HCT116 (cell line): ENCODE data around the gene DYRK2. TPM values are rescaled to one million over a fixed set of nuclear protein-coding genes. Genes with fewer than 3 reads are reported as not detected.

Experiments
- ATAC-seq: fragments of 200-7000 bp; cut with Tn5 transposase; 2 replicates; pipeline ENCODE4 v1.9.1; 2020; ENCODE audit warnings: mild to moderate bottlenecking, moderate library complexity
- BruUV-seq: library from RNA; stranded (reverse); fragments of 400-500 nt; replicated peaks from 2 replicates; lab custom pipeline; 2021; lab: Mats Ljungman, UMichigan
- CTCF ChIA-PET: fragments of 300-600 bp; sonication (Branson Sonifier 250); formaldehyde crosslinking; loops from one replicate; lab custom pipeline; 2021; ENCODE audit warnings: antibody characterized with exemption; lab: Charles Lee
- POLR2A ChIA-PET: fragments of 300-600, 350-600 bp; sonication (Branson Sonifier 250); formaldehyde crosslinking; loops from one replicate; lab custom pipeline; 2021; ENCODE audit warnings: antibody characterized with exemption; lab: Charles Lee
- RAD21 ChIA-PET, 2 experiments: fragments of 300-600 bp; sonication (Branson Sonifier 250); formaldehyde crosslinking; loops; one replicate each; lab custom pipeline; 2023; ENCODE audit warnings: low total read pairs in 2 of 2; ENCODE audit not compliant: uncharacterized antibody in 2 of 2, unreplicated experiment in 2 of 2, low non-redundant PET in 1 of 2; lab: Charles Lee
- DNase-seq: peaks from one replicate; pipeline ENCODE4 v3.0.0-alpha.2; 2010; ENCODE audit warnings: low read depth, low spot score
- H2AFZ ChIP-seq: fragments of 200-600 bp; shearing (Covaris generic), sonication (generic); 2 replicates; pipeline ENCODE4 v1.6.1; 2017; ENCODE audit warnings: low read depth, mixed run types, mixed read lengths, antibody characterized with exemption, low read length; ENCODE audit not compliant: poor library complexity, severe bottlenecking
- H3K27ac ChIP-seq: 2 replicates; pipeline ENCODE4 v1.5.1; 2012; ENCODE audit warnings: low read depth, low read length
- H3K27me3 ChIP-seq: fragments of 200-600 bp; sonication (generic); 2 replicates; pipeline ENCODE4 v1.6.1; 2016; ENCODE audit warnings: mixed run types, low read length, mixed read lengths; ENCODE audit not compliant: insufficient read depth
- H3K36me3 ChIP-seq, 2 experiments: fragments of 200-500 bp in 1 of 2; fragments of 200-600 bp in 1 of 2; sonication (Bioruptor generic) in 1 of 2; sonication (generic) in 1 of 2; 2 replicates each; pipeline versions ENCODE4 v1.5.1 to v1.6.1; 2014 to 2016; ENCODE audit warnings: low read length in 2 of 2, inconsistent platforms in 1 of 2, mixed read lengths in 1 of 2, mixed run types in 1 of 2; ENCODE audit not compliant: insufficient read depth in 2 of 2, control insufficient read depth in 1 of 2
- H3K4me1 ChIP-seq, 2 experiments: fragments of 200-600 bp in 1 of 2; sonication (generic) in 1 of 2; 2 replicates each; pipeline versions ENCODE4 v1.5.1 to v1.6.1; 2012 to 2017; ENCODE audit warnings: low read length in 2 of 2, inconsistent platforms in 1 of 2, mild to moderate bottlenecking in 1 of 2, mixed read lengths in 1 of 2, mixed run types in 1 of 2, moderate library complexity in 1 of 2; ENCODE audit not compliant: insufficient read depth in 2 of 2, control insufficient read depth in 1 of 2
- H3K4me2 ChIP-seq: fragments of 200-600 bp; sonication (generic); 2 replicates; pipeline ENCODE4 v1.6.1; 2017; ENCODE audit warnings: mixed run types, low read length, mixed read lengths
- H3K4me3 ChIP-seq, 2 experiments: fragments of 200-600 bp in 1 of 2; sonication (generic) in 1 of 2; replicated peaks in 1 of 2; 2 replicates each; pipeline ENCODE4 v1.5.1; 2011 to 2016; ENCODE audit warnings: low read length in 2 of 2, control low read depth in 1 of 2, low read depth in 1 of 2, mild to moderate bottlenecking in 1 of 2, mixed read lengths in 1 of 2, mixed run types in 1 of 2
- H3K79me2 ChIP-seq: fragments of 200-600 bp; sonication (generic); 2 replicates; pipeline ENCODE4 v1.6.1; 2017; ENCODE audit warnings: mild to moderate bottlenecking, mixed run types, low read length, moderate library complexity, mixed read lengths; ENCODE audit not compliant: insufficient read depth
- H3K9ac ChIP-seq: fragments of 200-600 bp; sonication (generic); 2 replicates; pipeline ENCODE4 v1.6.1; 2016; ENCODE audit warnings: low read length, mixed read lengths
- H3K9me2 ChIP-seq: fragments of 200-600 bp; sonication (generic), shearing (Covaris generic); 2 replicates; pipeline ENCODE4 v1.6.1; 2017; ENCODE audit warnings: mixed run types, mild to moderate bottlenecking, moderate library complexity; ENCODE audit not compliant: insufficient read depth
- H3K9me3 ChIP-seq, 2 experiments: fragments of 200-500 bp in 1 of 2; fragments of 200-600 bp in 1 of 2; sonication (Bioruptor generic) in 1 of 2; sonication (generic) in 1 of 2; 2 replicates each; pipeline ENCODE4 v1.6.1; 2014 to 2017; ENCODE audit warnings: low read length in 2 of 2, mixed read lengths in 2 of 2, inconsistent platforms in 1 of 2, low read depth in 1 of 2, mild to moderate bottlenecking in 1 of 2, mixed run types in 1 of 2, moderate library complexity in 1 of 2; ENCODE audit not compliant: control insufficient read depth in 1 of 2, insufficient read depth in 1 of 2
- H4K20me1 ChIP-seq: fragments of 200-600 bp; sonication (generic), shearing (Covaris generic); 2 replicates; pipeline ENCODE4 v1.6.1; 2017; ENCODE audit warnings: mixed run types, mild to moderate bottlenecking, moderate library complexity; ENCODE audit not compliant: insufficient read depth
- EGR1 ChIP-seq: IDR thresholded peaks from 2 replicates; pipeline ENCODE4 v1.6.1; 2012; ENCODE audit warnings: low read depth
- ELF1 ChIP-seq: IDR thresholded peaks from 2 replicates; pipeline ENCODE4 v1.6.1; 2012; ENCODE audit warnings: low read depth, borderline replicate concordance
- EZH2 ChIP-seq: fragments of 200-600 bp; sonication (generic); IDR thresholded peaks from 2 replicates; pipeline ENCODE4 v1.6.1; 2017; ENCODE audit warnings: antibody characterized with exemption, mixed run types
- EZH2phosphoT487 ChIP-seq: fragments of 200-600 bp; IDR thresholded peaks from 2 replicates; pipeline ENCODE4 v1.6.1; 2018; ENCODE audit warnings: antibody characterized with exemption, borderline replicate concordance
- FOSL1 ChIP-seq: IDR thresholded peaks from 2 replicates; pipeline ENCODE4 v1.6.1; 2012; ENCODE audit warnings: low read depth
- JUND ChIP-seq: IDR thresholded peaks from 2 replicates; pipeline ENCODE4 v1.6.1; 2012
- POLR2A ChIP-seq: IDR thresholded peaks from 2 replicates; pipeline ENCODE4 v1.7.0; 2011; ENCODE audit warnings: borderline replicate concordance; ENCODE audit not compliant: insufficient read depth, insufficient read length; ENCODE audit errors: extremely low read depth
- POLR2AphosphoS5 ChIP-seq: IDR thresholded peaks from 2 replicates; pipeline ENCODE4 v1.6.1; 2011; ENCODE audit warnings: mild to moderate bottlenecking, low read depth, low read length, moderate library complexity
- SIN3A ChIP-seq: IDR thresholded peaks from 2 replicates; pipeline ENCODE4 v1.6.1; 2012; ENCODE audit warnings: low read depth
- SP1 ChIP-seq: IDR thresholded peaks from 2 replicates; pipeline ENCODE4 v1.6.1; 2012; ENCODE audit warnings: low read depth
- SRF ChIP-seq: IDR thresholded peaks from 2 replicates; pipeline ENCODE4 v1.6.1; 2012; ENCODE audit warnings: low read depth
- TCF7L2 ChIP-seq: IDR thresholded peaks from 2 replicates; pipeline ENCODE4 v1.7.0; 2011; ENCODE audit warnings: borderline replicate concordance, inconsistent platforms; ENCODE audit not compliant: insufficient read depth, insufficient read length; ENCODE audit errors: extremely low read depth
- ZFX ChIP-seq: fragments of 450-650 bp; IDR thresholded peaks from 2 replicates; pipeline ENCODE4 v1.6.1; 2017
- intact Hi-C: fragments of 100-400 bp; cut with micrococcal nuclease; formaldehyde crosslinking; loops from 2 replicates; pipeline ENCODE4 v1.10.0; 2022
- total RNA-seq: library from RNA; stranded (reverse); gene quantifications from one replicate; pipeline ENCODE4 v1.2.1, GENCODE V29; 2021; ENCODE audit not compliant: unreplicated experiment
- TF ChIP-seq, protein P1 (sequence below): IDR thresholded peaks from 2 replicates; pipeline ENCODE4 v1.6.1; 2012

DYRK2 gene
- total RNA-seq, 1 experiment from 2014 or later = 28.7 TPM

DNA sequence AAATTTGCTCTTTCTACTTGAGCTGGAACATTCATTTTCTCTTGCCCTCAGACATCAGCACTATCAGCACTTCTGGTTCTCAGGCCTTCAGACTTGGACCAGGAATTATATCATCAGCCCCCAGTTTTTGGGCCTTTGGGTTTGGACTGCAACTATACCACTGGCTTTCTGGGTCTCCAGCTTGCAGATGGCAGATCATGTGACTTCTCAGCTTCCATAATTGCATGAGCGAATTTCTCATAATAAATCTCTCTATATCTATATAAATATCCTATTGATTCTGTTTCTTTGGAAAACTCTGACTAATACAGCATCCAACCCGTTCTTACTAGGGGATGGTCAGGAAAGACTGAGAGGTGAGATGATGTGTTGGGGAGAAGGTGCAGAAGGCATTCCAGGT, 22.4 kb upstream of the DYRK2 start:
- CTCF ChIA-PET = no interaction called here
- Histone ChIP-seq H3K27me3 (no peaks in the 10 kb centered on the region), H3K9ac (no peak overlapping the region), H3K27ac (no peak overlapping the region), H2AFZ (no peak overlapping the region), H3K36me3 (no peaks in the 10 kb centered on the region), H3K4me1 (peaks cover 0 to 5% of the 10 kb centered on the region in 2 experiments; a peak in 1 of 4 replicates), H3K4me3 (no peak overlapping the region), H3K79me2 (no peaks in the 10 kb centered on the region), H3K4me2 (no peak overlapping the region), H3K9me3 (no peaks in the 10 kb centered on the region), H3K9me2 (no peaks in the 10 kb centered on the region; the same call in 1 of the 2 replicates), H4K20me1 (no peaks in the 10 kb centered on the region)
- ATAC-seq = no peak
- POLR2A ChIA-PET = no interaction called here
- intact Hi-C loops = no loop called here
- no peak for TF ChIP-seq EGR1
- TF ChIP-seq EZH2phosphoT487 = no peak
- TF ChIP-seq TCF7L2 = no peak
- TF ChIP-seq FOSL1 = no peak
- no peak for TF ChIP-seq SP1
- TF ChIP-seq POLR2A = no peak
- no peak for TF ChIP-seq EZH2
- TF ChIP-seq ZFX = no peak
- TF ChIP-seq SRF = no peak
- no peak for TF ChIP-seq ELF1
- TF ChIP-seq, protein P1, sequence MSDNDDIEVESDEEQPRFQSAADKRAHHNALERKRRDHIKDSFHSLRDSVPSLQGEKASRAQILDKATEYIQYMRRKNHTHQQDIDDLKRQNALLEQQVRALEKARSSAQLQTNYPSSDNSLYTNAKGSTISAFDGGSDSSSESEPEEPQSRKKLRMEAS = no peak
- TF ChIP-seq JUND = no peak
- no peak for TF ChIP-seq SIN3A
- TF ChIP-seq POLR2AphosphoS5 = no peak
- DNase-seq = no peak
- no TSS peak for BruUV-seq
- RAD21 ChIA-PET = no interaction called here
